ENCODE results near the gene MT1HL1. TPM values are rescaled to one million over a fixed set of nuclear protein-coding genes. Genes with fewer than 3 reads are reported as not detected.

The MT1HL1 gene
- total and polyA plus RNA-seq, 7 donors, result not detected

DNA sequence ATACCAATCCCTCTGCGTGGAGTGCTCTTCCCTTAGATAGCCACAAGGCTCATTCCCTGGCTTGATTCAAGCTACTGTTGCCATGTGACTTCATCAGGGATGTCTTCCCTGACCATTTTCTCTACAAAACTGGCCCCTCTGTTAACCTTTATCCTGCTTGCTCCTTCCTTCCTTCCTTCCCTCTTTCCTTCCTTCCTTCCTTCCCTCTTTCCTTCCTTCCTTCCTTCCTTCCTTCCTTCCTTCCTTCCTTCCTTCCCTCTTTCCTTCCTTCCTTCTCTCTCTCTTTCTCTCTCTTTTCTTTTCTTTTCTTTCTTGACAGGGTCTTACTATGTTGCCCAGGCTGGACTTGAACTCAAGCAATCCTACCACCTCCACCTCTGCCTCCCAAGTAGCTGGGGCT is 31.5 kb upstream of the MT1HL1 start:
- no peaks in the 10 kb centered on the region for H3K27me3 ChIP-seq
- no peaks in the 10 kb centered on the region for H3K36me3 ChIP-seq
- intact Hi-C loops (cut with DNase I), result no loop called here
- no peak for DNase-seq
- peaks cover 0 to 17% (median 10%) of the 10 kb centered on the region in 4 donors for H3K4me1 ChIP-seq
- no peak overlapping the region for H3K27ac ChIP-seq
- TF ChIP-seq, protein P1, sequence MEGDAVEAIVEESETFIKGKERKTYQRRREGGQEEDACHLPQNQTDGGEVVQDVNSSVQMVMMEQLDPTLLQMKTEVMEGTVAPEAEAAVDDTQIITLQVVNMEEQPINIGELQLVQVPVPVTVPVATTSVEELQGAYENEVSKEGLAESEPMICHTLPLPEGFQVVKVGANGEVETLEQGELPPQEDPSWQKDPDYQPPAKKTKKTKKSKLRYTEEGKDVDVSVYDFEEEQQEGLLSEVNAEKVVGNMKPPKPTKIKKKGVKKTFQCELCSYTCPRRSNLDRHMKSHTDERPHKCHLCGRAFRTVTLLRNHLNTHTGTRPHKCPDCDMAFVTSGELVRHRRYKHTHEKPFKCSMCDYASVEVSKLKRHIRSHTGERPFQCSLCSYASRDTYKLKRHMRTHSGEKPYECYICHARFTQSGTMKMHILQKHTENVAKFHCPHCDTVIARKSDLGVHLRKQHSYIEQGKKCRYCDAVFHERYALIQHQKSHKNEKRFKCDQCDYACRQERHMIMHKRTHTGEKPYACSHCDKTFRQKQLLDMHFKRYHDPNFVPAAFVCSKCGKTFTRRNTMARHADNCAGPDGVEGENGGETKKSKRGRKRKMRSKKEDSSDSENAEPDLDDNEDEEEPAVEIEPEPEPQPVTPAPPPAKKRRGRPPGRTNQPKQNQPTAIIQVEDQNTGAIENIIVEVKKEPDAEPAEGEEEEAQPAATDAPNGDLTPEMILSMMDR (IDR thresholded peaks at IDR 0.05), result no peak
- TF ChIP-seq POLR2AphosphoS5 (IDR thresholded peaks at IDR 0.05) (no peak), POLR2A (IDR thresholded peaks at IDR 0.05) (no peak), EP300 (IDR thresholded peaks at IDR 0.05) (no peak)
- H3K4me3 ChIP-seq, result no peak overlapping the region
- no peaks in the 10 kb centered on the region for H3K9me3 ChIP-seq
- WGBS, 2 donors, result 93 to 95% methylated on average over 1 of the region's 1 CpG

DNA sequence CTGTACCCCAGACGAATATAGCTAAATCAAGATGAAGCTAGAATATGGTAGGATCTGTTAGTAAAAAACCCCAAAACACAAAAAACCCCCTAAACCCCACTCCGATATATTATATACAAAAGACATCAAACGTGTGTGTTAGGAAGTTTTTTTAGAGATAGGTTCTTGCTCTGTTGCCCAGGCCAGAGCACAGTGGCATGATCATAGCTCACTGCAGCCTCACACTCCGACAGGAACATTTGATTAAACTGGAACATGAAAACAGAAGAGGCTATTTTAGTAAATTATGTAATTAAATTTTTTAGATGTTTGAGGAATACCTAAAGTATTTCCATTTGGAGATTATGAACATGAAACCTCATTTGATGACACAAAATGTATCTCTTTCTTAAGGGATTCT is 29.6 kb upstream of the MT1HL1 start:
- no peaks in the 10 kb centered on the region for H3K36me3 ChIP-seq
- DNase-seq, result no peak
- TF ChIP-seq, protein P1 (IDR thresholded peaks at IDR 0.05), result no peak
- no peak for TF ChIP-seq EP300 (IDR thresholded peaks at IDR 0.05)
- TF ChIP-seq POLR2AphosphoS5 (IDR thresholded peaks at IDR 0.05), result no peak
- peaks cover 0 to 13% (median 7%) of the 10 kb centered on the region in 4 donors for H3K4me1 ChIP-seq
- no peaks in the 10 kb centered on the region for H3K9me3 ChIP-seq
- no peaks in the 10 kb centered on the region for H3K27me3 ChIP-seq
- H3K27ac ChIP-seq, result no peak overlapping the region
- no peak overlapping the region for H3K4me3 ChIP-seq
- WGBS, 2 donors, result 67 to 73% methylated on average over 4 of the region's 4 CpGs
- intact Hi-C loops (cut with DNase I), result no loop called here

- H3K9me3 ChIP-seq, result no peaks in the 10 kb centered on the region
- intact Hi-C loops (cut with DNase I), result no loop called here
- no peak for TF ChIP-seq EP300 (IDR thresholded peaks at IDR 0.05)
- TF ChIP-seq POLR2AphosphoS5 (IDR thresholded peaks at IDR 0.05), result no peak
- no peak for TF ChIP-seq POLR2A (IDR thresholded peaks at IDR 0.05)
- TF ChIP-seq, protein P1 (IDR thresholded peaks at IDR 0.05), result no peak
- H3K36me3 ChIP-seq, result no peaks in the 10 kb centered on the region
- 91 to 95% methylated on average over 4 of the region's 4 CpGs for WGBS, 2 donors
- no peaks in the 10 kb centered on the region for H3K27me3 ChIP-seq
- H3K27ac ChIP-seq, result no peak overlapping the region
- H3K4me1 ChIP-seq, result peaks cover 0 to 13% (median 7%) of the 10 kb centered on the region in 4 donors
- DNase-seq, result no peak
- no peak overlapping the region for H3K4me3 ChIP-seq
Measured at GRCh38 chr1:237033061-237033460, 28.8 kb upstream of the MT1HL1 start.

DNA sequence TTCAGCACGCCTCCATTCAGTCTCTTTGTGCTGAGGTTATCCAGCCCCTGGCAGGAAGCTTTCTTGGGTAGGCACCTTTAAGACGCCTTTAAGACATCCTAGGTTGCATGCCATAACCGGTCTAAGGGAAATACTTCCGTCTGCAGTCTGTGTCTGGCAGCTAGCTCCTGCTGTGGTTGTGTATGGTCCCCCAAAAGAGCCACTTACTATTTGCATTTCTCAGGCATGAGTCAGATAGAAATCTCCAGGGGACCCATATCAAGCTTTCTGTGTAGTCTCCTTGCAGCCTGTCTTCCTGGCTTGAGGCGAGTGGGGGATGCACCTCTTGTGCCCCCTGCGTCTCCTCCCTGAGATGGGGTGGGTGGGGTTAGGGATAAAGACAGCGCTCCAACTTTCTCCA is 27.8 kb upstream of the MT1HL1 start:
- no peaks in the 10 kb centered on the region for H3K36me3 ChIP-seq
- 45 to 64% methylated on average over 7 of the region's 7 CpGs for WGBS, 2 donors
- H3K27ac ChIP-seq, result no peak overlapping the region
- DNase-seq, result no peak
- TF ChIP-seq, protein P1 (IDR thresholded peaks at IDR 0.05), result no peak
- TF ChIP-seq EP300 (IDR thresholded peaks at IDR 0.05), result no peak
- TF ChIP-seq POLR2AphosphoS5 (IDR thresholded peaks at IDR 0.05), result no peak
- no peak for TF ChIP-seq POLR2A (IDR thresholded peaks at IDR 0.05)
- no peaks in the 10 kb centered on the region for H3K27me3 ChIP-seq
- H3K9me3 ChIP-seq, result no peaks in the 10 kb centered on the region
- H3K4me3 ChIP-seq, result no peak overlapping the region
- peaks cover 0 to 13% (median 7%) of the 10 kb centered on the region in 4 donors for H3K4me1 ChIP-seq
- intact Hi-C loops (cut with DNase I), result no loop called here

DNA sequence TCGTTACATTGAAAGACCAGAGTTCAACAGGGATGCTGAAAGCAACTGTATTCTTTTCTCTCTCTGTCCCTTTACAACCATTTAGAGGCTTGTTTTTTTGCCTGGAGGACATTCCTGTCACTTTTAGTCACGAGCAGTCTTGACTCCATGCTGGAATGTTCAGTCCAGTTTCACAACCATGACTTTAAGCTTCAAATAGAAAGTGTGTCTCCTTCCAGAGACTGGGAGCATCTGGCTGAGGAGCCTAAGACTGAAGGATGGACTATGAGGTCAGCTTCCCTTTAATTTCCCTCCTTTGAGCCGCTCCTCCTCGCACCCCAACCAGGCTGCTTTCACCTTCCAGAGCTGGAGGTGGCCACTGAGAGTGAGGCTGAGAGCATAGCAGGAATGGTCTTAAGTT is 27.2 kb upstream of the MT1HL1 start:
- Histone ChIP-seq H3K4me3 (no peak overlapping the region), H3K36me3 (no peaks in the 10 kb centered on the region), H3K27me3 (no peaks in the 10 kb centered on the region), H3K27ac (no peak overlapping the region), H3K4me1 (peaks cover 0 to 13% (median 7%) of the 10 kb centered on the region in 4 donors), H3K9me3 (no peaks in the 10 kb centered on the region)
- 76 to 80% methylated on average over 4 of the region's 4 CpGs for WGBS, 2 donors
- DNase-seq, result no peak
- TF ChIP-seq, protein P1 (IDR thresholded peaks at IDR 0.05), result no peak
- TF ChIP-seq EP300 (IDR thresholded peaks at IDR 0.05), result peak in 1 of 4 donors; percentile 11
- intact Hi-C loops (cut with DNase I), result no loop called here

All from sigmoid colon (tissue), 7 donors.